Prostate gland (tissue), 2 donors: ENCODE results near the gene SAMD10. TPM values are rescaled to one million over a fixed set of nuclear protein-coding genes. Genes with fewer than 3 reads are reported as not detected.

ENCODE experiments used
- DNase-seq: peaks from one replicate; pipeline ENCODE4 v3.0.0-alpha.2; 2019; ENCODE audit warnings: low spot score
- H3K27ac ChIP-seq, 2 donors: fragments of 200-600 bp; sonication (generic); 2 replicates each; pipeline ENCODE4 v1.5.1; 2017 to 2019
- H3K27me3 ChIP-seq: fragments of 200-600 bp; sonication (generic); replicated peaks from 2 replicates; pipeline ENCODE4 v1.5.1; 2019; ENCODE audit not compliant: insufficient read depth
- H3K36me3 ChIP-seq, 2 donors: fragments of 200-600 bp; sonication (generic); 1 replicate in 1 of 2; 2 replicates in 1 of 2; pipeline versions ENCODE4 v1.5.1 to v1.8.1; 2017 to 2019
- H3K4me1 ChIP-seq: fragments of 200-600 bp; sonication (generic); replicated peaks from 2 replicates; pipeline ENCODE4 v1.5.1; 2019
- H3K4me3 ChIP-seq, 2 donors: fragments of 200-600 bp; sonication (generic); 2 replicates each; pipeline ENCODE4 v1.5.1; 2017 to 2019
- H3K9me3 ChIP-seq: fragments of 200-600 bp; sonication (generic); 2 replicates; pipeline ENCODE4 v1.5.1; 2017
- POLR2A ChIP-seq: fragments of 450-650 bp; IDR thresholded peaks from one replicate; pipeline ENCODE4 v1.6.1; 2016; ENCODE audit warnings: antibody characterized with exemption, mild to moderate bottlenecking
- POLR2AphosphoS5 ChIP-seq: sonication (generic); formaldehyde crosslinking; IDR thresholded peaks from one replicate; pipeline ENCODE4 v1.6.1; 2017; ENCODE audit warnings: antibody characterized with exemption
- WGBS: methylation state at CpG from one replicate; pipeline ENCODE4 v1.1.5; 2018; 5-methylcytosine and 5-hydroxymethylcytosine counted together
- intact Hi-C: fragments of 100-400 bp; cut with DNase I; formaldehyde crosslinking; loops from one replicate; pipeline ENCODE4 v1.14.2; 2022
- total RNA-seq, 2 donors: library from RNA; depleted of rRNA; stranded (reverse); fragments of >200 nt; gene quantifications; one replicate each; pipeline ENCODE4 v1.1.0, GENCODE V29; 2016
- TF ChIP-seq, protein P1 (sequence below), 4 experiments: fragments of 200-600 bp in 2 of 4; fragments of 450-650 bp in 2 of 4; sonication (generic) in 2 of 4; IDR thresholded peaks; 1 replicate in 3 of 4; 2 replicates in 1 of 4; pipeline ENCODE4 v1.5.1; 2016 to 2019; ENCODE audit warnings: antibody characterized with exemption in 4 of 4, mild to moderate bottlenecking in 2 of 4, moderate library complexity in 2 of 4

SAMD10 gene
- total RNA-seq, 2 donors from 2014 or later = 6.0 to 14.7 TPM

DNA sequence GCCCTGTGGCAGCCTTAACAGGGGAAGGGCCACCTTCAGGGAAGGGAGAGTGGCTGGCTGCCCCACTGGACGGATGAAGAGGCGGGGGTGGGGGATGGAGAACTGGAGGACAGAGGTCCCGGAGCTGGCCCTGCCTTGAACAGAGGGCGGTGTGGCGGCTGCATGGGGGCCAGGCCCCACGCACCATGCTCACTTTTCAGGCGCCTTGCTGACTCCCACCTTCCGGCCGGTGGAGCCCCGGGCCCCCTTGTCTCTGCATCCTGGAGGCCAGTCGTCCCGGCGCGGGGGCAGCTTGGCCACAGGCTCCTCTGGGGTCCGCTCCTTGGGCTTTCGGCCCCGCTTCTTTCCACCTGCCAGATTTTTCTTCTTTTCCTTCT lies 19.8 kb downstream of the SAMD10 start:
- Histone ChIP-seq H3K36me3 (peaks cover 0 to 17% of the 10 kb centered on the region in 2 donors), H3K4me3 (no peak overlapping the region), H3K9me3 (no peaks in the 10 kb centered on the region), H3K27me3 (no peaks in the 10 kb centered on the region), H3K27ac (no peak overlapping the region), H3K4me1 (peaks cover 13% of the 10 kb centered on the region)
- no peak for DNase-seq
- no peak for TF ChIP-seq POLR2AphosphoS5
- no peak for TF ChIP-seq POLR2A
- TF ChIP-seq, protein P1, sequence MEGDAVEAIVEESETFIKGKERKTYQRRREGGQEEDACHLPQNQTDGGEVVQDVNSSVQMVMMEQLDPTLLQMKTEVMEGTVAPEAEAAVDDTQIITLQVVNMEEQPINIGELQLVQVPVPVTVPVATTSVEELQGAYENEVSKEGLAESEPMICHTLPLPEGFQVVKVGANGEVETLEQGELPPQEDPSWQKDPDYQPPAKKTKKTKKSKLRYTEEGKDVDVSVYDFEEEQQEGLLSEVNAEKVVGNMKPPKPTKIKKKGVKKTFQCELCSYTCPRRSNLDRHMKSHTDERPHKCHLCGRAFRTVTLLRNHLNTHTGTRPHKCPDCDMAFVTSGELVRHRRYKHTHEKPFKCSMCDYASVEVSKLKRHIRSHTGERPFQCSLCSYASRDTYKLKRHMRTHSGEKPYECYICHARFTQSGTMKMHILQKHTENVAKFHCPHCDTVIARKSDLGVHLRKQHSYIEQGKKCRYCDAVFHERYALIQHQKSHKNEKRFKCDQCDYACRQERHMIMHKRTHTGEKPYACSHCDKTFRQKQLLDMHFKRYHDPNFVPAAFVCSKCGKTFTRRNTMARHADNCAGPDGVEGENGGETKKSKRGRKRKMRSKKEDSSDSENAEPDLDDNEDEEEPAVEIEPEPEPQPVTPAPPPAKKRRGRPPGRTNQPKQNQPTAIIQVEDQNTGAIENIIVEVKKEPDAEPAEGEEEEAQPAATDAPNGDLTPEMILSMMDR (IDR thresholded peaks at IDR 0.05) = no peak
- intact Hi-C loops = loop anchor here (10.0 kb wide), 2 partner anchors 215 to 335 kb away; partner anchors contain the start of gene GMEB2
- 91% methylated on average over 17 of the region's 17 CpGs for WGBS

DNA sequence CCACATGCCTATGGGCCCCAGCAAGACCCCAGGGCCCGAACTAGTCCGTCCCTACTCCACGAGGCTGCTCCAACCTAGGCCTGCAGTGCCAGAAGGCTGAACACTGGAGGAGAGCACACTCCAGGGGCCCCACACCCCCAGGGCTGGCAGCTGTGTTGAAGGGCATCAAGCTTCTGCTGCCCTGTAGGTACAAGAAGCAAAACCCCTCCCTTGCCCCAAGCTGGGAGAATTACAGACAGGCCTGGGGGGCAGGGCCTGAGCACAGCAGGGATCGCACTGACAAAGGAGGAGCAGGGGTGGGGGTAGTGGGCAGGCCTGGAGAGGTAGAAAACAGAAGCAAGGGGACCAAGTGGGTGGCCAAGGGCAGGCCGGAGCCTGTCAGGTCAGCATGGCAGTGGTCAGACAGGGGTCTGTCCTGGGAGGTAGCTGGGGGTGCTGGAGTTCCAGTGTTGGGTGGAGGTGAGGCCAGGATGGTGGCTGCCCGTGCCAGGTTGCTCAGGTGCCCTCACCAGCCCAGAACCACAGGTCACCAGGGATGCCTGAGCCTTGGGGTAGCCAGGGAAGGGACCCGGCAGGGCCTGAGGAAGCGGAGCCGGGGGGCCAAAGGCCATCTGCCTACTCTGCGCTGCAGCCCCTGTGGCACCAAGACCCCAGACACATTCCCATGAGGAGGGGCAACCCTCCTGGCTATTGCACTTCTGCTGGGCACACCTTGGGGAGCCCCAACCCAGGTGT lies 20.3 kb downstream of the SAMD10 start:
- Histone ChIP-seq H3K27ac (no peak overlapping the region), H3K4me1 (peaks cover 18% of the 10 kb centered on the region), H3K9me3 (no peaks in the 10 kb centered on the region), H3K36me3 (peaks cover 0 to 17% of the 10 kb centered on the region in 2 donors), H3K4me3 (no peak overlapping the region), H3K27me3 (no peaks in the 10 kb centered on the region)
- 79% methylated on average over 10 of the region's 10 CpGs for WGBS
- no peak for DNase-seq
- intact Hi-C loops = no loop called here
- TF ChIP-seq POLR2A (no peak), POLR2AphosphoS5 (no peak)
- TF ChIP-seq, protein P1 (IDR thresholded peaks at IDR 0.05) = no peak

DNA sequence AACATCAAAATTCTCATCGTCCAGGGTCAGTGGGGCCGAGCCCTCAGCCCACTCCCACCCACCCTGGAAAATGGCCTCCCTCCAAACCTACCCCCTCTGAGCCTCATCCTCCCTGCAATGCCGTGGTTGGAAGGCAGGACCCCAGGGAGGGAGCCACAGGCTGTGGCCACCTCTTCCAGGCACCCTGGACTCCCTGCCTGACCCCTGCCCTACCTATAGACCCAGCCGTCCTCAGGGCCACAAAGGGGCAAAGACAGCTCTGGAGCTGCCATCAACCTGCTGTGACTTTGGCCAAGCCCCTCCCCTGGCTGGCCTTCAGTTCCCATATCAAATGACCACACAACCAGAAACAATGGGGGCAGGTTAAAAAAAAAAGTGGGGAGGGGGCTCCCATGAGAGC lies 21.0 kb downstream of the SAMD10 start:
- H3K27me3 ChIP-seq = no peaks in the 10 kb centered on the region
- WGBS = 62% methylated on average over 4 of the region's 4 CpGs
- TF ChIP-seq POLR2AphosphoS5 (no peak), POLR2A (no peak)
- TF ChIP-seq, protein P1 (IDR thresholded peaks at IDR 0.05) = no peak
- intact Hi-C loops = no loop called here
- no peaks in the 10 kb centered on the region for H3K9me3 ChIP-seq
- H3K36me3 ChIP-seq = peaks cover 0 to 17% of the 10 kb centered on the region in 2 donors
- H3K4me3 ChIP-seq = no peak overlapping the region
- DNase-seq = no peak
- H3K27ac ChIP-seq = no peak overlapping the region
- H3K4me1 ChIP-seq = peaks cover 22% of the 10 kb centered on the region

DNA sequence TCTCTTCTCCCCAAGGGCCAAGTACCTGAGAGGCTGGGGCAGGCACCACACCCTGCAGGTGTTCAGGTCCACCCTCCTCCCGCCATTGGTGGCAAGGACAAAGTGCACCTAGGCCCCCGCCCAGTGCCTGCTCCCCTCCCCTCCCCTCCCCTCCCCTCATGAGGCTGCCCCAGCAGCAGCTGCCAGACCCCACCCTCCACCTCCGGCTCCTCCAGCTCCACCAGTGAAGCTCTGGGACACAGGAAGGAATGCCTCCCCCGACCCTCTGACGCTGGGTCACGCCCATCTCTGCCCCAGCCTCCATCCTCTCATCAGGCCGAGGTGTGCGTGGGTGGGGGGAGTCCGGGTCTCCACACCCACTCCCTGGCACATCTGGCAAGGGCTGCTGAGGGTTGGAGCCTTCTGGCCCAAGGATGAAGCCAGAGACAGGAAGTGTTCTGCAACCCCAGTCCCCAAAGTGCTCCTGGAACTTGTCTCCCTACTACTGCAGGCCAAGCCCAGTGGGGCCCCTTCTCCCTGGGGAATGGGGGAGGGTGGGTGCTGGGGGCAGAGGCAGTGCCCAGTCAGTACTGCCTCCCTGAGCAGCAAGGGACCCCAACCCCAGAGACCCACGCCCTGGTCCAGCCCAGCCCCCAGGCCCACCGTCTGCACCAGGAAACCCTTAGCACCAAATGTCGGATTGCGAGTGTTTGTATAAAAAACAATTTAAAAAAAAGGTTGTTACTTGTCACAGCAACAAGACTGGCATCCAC lies 21.6 kb downstream of the SAMD10 start:
- peak overlapping the region; percentile 28 to 64 for H3K27ac ChIP-seq
- no peak for TF ChIP-seq POLR2AphosphoS5
- TF ChIP-seq, protein P1 (IDR thresholded peaks at IDR 0.05) = no peak
- no peak for TF ChIP-seq POLR2A
- DNase-seq = no peak
- intact Hi-C loops = no loop called here
- WGBS = 47% methylated on average over 13 of the region's 13 CpGs
- H3K9me3 ChIP-seq = no peaks in the 10 kb centered on the region
- peaks cover 22% of the 10 kb centered on the region for H3K4me1 ChIP-seq
- no peaks in the 10 kb centered on the region for H3K27me3 ChIP-seq
- H3K4me3 ChIP-seq = no peak overlapping the region
- peaks cover 0 to 11% of the 10 kb centered on the region in 2 donors for H3K36me3 ChIP-seq
